HFF-Myc (cell line): Measurements from ENCODE around the gene SMNDC1.

Experiments
- DNase-seq: peaks from one replicate; pipeline ENCODE4 v3.0.0-alpha.2; 2011; ENCODE audit warnings: low read depth; ENCODE audit errors: extremely low read depth
- H3K4me3 ChIP-seq: replicated peaks from 2 replicates; pipeline ENCODE4 v1.5.1; 2011; ENCODE audit warnings: low read depth, mild to moderate bottlenecking, control low read depth, low read length
- CTCF ChIP-seq: IDR thresholded peaks from 2 replicates; pipeline ENCODE4 v1.5.1; 2012; ENCODE audit warnings: mild to moderate bottlenecking, low read depth, low read length, control low read depth; ENCODE audit errors: missing control alignments

The SMNDC1 gene

GRCh38 chr10:110304780-110305421 lies at the start of gene SMNDC1:
TSS of gene SMNDC1 (minus strand) at chr10:110304920. CDS start at chr10:110303587, 1,333 bp downstream.
- no peak for TF ChIP-seq CTCF
- peak; percentile 96 for DNase-seq
- H3K4me3 ChIP-seq: peak within 1 kb of the TSS; percentile 87

- peak; percentile 85 for TF ChIP-seq CTCF
- DNase-seq: no peak
- H3K4me3 ChIP-seq: no peak overlapping the region
Observed at GRCh38 chr10:110354322-110354766, 49.6 kb upstream of the SMNDC1 start.

- peak overlapping the region; percentile 6 for H3K4me3 ChIP-seq
- peak; percentile 49 for DNase-seq
- TF ChIP-seq CTCF: no peak
Observed at GRCh38 chr10:110353244-110354119, 48.8 kb upstream of the SMNDC1 start.

- no peak for TF ChIP-seq CTCF
- no peak overlapping the region for H3K4me3 ChIP-seq
- no peak for DNase-seq
Observed at GRCh38 chr10:110352930-110353243, 48.2 kb upstream of the SMNDC1 start.

- DNase-seq: no peak
- H3K4me3 ChIP-seq: no peak overlapping the region
- TF ChIP-seq CTCF: no peak
Observed at GRCh38 chr10:110350812-110351211, 46.1 kb upstream of the SMNDC1 start.

GRCh38 chr10:110349831-110350230 lies 45.1 kb upstream of the SMNDC1 start:
- no peak for TF ChIP-seq CTCF

More at GRCh38 chr10:110349831-110350230, 45.1 kb upstream of the SMNDC1 start:
- DNase-seq: no peak
- no peak overlapping the region for H3K4me3 ChIP-seq
